HG03520 (cell line): Measurements from ENCODE around the gene BCAS4.
A peak's percentile ranks its signal among the peaks of the same experiment; 100 is the strongest.
"Not testable (repeated sequence)": the region's sequence is repeated elsewhere in the genome, so short reads cannot be mapped to it uniquely, and the experiment has no call there.

Experiments
- ATAC-seq: cut with Tn5 transposase; IDR thresholded peaks from one replicate; pipeline ENCODE4 v1.9.1; 2021; ENCODE audit warnings: mild to moderate bottlenecking, moderate library complexity; ENCODE audit not compliant: unreplicated experiment

The BCAS4 gene

GRCh38 chr20:50794846-50795634, at the start of gene BCAS4:
TSS of gene BCAS4 (plus strand) at chr20:50795061. CDS start at chr20:50795084, 23 bp downstream.
- ATAC-seq = peak; percentile 67

GRCh38 chr20:50745634-50746137, 49.2 kb upstream of the BCAS4 start:
- ATAC-seq = no peak

- ATAC-seq = no peak
Measured at GRCh38 chr20:50746138-50746940, 48.5 kb upstream of the BCAS4 start.

- ATAC-seq = no peak
Measured at GRCh38 chr20:50747275-50747674, 47.6 kb upstream of the BCAS4 start.

- no peak for ATAC-seq
Measured at GRCh38 chr20:50750145-50750671, 44.7 kb upstream of the BCAS4 start.

- no peak for ATAC-seq
Measured at GRCh38 chr20:50753152-50753551, 41.7 kb upstream of the BCAS4 start.

- ATAC-seq = no peak
Measured at GRCh38 chr20:50754420-50754819, 40.4 kb upstream of the BCAS4 start.

GRCh38 chr20:50756447-50756846, 38.4 kb upstream of the BCAS4 start:
- ATAC-seq = no peak

- ATAC-seq = no peak
Measured at GRCh38 chr20:50758469-50758868, 36.4 kb upstream of the BCAS4 start.

- no peak for ATAC-seq
Measured at GRCh38 chr20:50758992-50759391, 35.9 kb upstream of the BCAS4 start.

- ATAC-seq = no peak
Measured at GRCh38 chr20:50759678-50760077, 35.2 kb upstream of the BCAS4 start.

GRCh38 chr20:50762045-50762422, 32.8 kb upstream of the BCAS4 start:
- ATAC-seq = no peak

- no peak for ATAC-seq
Measured at GRCh38 chr20:50762435-50763220, 32.2 kb upstream of the BCAS4 start.

GRCh38 chr20:50763550-50764458, 31.1 kb upstream of the BCAS4 start:
- ATAC-seq = not testable (repeated sequence)

GRCh38 chr20:50765251-50765650, 29.6 kb upstream of the BCAS4 start:
- not testable (repeated sequence) for ATAC-seq

- no peak for ATAC-seq
Measured at GRCh38 chr20:50765674-50766073, 29.2 kb upstream of the BCAS4 start.

GRCh38 chr20:50766955-50767809, 27.7 kb upstream of the BCAS4 start:
- ATAC-seq = not testable (repeated sequence)

- ATAC-seq = not testable (repeated sequence)
Measured at GRCh38 chr20:50768991-50769390, 25.9 kb upstream of the BCAS4 start.

- not testable (repeated sequence) for ATAC-seq
Measured at GRCh38 chr20:50769551-50770085, 25.2 kb upstream of the BCAS4 start.
